ENCODE results near the gene BICD1. TPM values are rescaled to one million over a fixed set of nuclear protein-coding genes. Genes with fewer than 3 reads are reported as not detected.
"Not testable (repeated sequence)": the region's sequence is repeated elsewhere in the genome, so short reads cannot be mapped to it uniquely, and the experiment has no call there.

BICD1 gene
- polyA plus RNA-seq, 2 donors: 1.7 to 2.0 TPM

GRCh38 chr12:32217354-32218310 lies 111.0 kb downstream of the BICD1 start:
- Histone ChIP-seq H3K27me3 (ENCODE audit: control insufficient read depth in 1 of 2, insufficient read depth in 2 of 2, low read length in 2 of 2) (no peaks in the 10 kb centered on the region), H3K27ac (ENCODE audit: low read depth in 2 of 2, low read length in 1 of 2) (no peak overlapping the region), H3K4me1 (ENCODE audit: control insufficient read depth in 2 of 2, insufficient read depth in 2 of 2, low read length in 1 of 2) (no peaks in the 10 kb centered on the region), H3K4me3 (ENCODE audit: low read depth in 1 of 2, low read length in 2 of 2) (no peak overlapping the region), H3K36me3 (ENCODE audit: control insufficient read depth in 2 of 2, insufficient read depth in 2 of 2, low read length in 1 of 2) (peaks cover 0 to 5% of the 10 kb centered on the region in 2 donors), H3K9me3 (ENCODE audit: control insufficient read depth in 2 of 2, insufficient read depth in 1 of 2, low read depth in 1 of 2, low read length in 1 of 2) (no peaks in the 10 kb centered on the region)
- 76 to 84% methylated on average over 10 of the region's 10 CpGs for WGBS, 2 donors

- no peaks in the 10 kb centered on the region for H3K36me3 ChIP-seq (ENCODE audit: control insufficient read depth in 2 of 2, insufficient read depth in 2 of 2, low read length in 1 of 2)
- 94 to 98% methylated on average over 1 of the region's 1 CpG for WGBS, 2 donors
- H3K4me3 ChIP-seq (ENCODE audit: low read depth in 1 of 2, low read length in 2 of 2): no peak overlapping the region
- H3K27ac ChIP-seq (ENCODE audit: low read depth in 2 of 2, low read length in 1 of 2): no peak overlapping the region
- no peaks in the 10 kb centered on the region for H3K9me3 ChIP-seq (ENCODE audit: control insufficient read depth in 2 of 2, insufficient read depth in 1 of 2, low read depth in 1 of 2, low read length in 1 of 2)
- no peaks in the 10 kb centered on the region for H3K4me1 ChIP-seq (ENCODE audit: control insufficient read depth in 2 of 2, insufficient read depth in 2 of 2, low read length in 1 of 2)
- no peaks in the 10 kb centered on the region for H3K27me3 ChIP-seq (ENCODE audit: control insufficient read depth in 1 of 2, insufficient read depth in 2 of 2, low read length in 2 of 2)
These were observed 117.3 kb downstream of the BICD1 start for GRCh38 chr12:32223941-32224340.

- Histone ChIP-seq H3K9me3 (ENCODE audit: control insufficient read depth in 2 of 2, insufficient read depth in 1 of 2, low read depth in 1 of 2, low read length in 1 of 2) (no peaks in the 10 kb centered on the region), H3K4me3 (ENCODE audit: low read depth in 1 of 2, low read length in 2 of 2) (no peak overlapping the region), H3K27me3 (ENCODE audit: control insufficient read depth in 1 of 2, insufficient read depth in 2 of 2, low read length in 2 of 2) (no peaks in the 10 kb centered on the region), H3K4me1 (ENCODE audit: control insufficient read depth in 2 of 2, insufficient read depth in 2 of 2, low read length in 1 of 2) (no peaks in the 10 kb centered on the region), H3K36me3 (ENCODE audit: control insufficient read depth in 2 of 2, insufficient read depth in 2 of 2, low read length in 1 of 2) (no peaks in the 10 kb centered on the region), H3K27ac (ENCODE audit: low read depth in 2 of 2, low read length in 1 of 2) (no peak overlapping the region)
- WGBS, 2 donors: 87 to 96% methylated on average over 5 of the region's 5 CpGs
These were observed 120.1 kb downstream of the BICD1 start for GRCh38 chr12:32226768-32227167.

- no peaks in the 10 kb centered on the region for H3K27me3 ChIP-seq (ENCODE audit: control insufficient read depth in 1 of 2, insufficient read depth in 2 of 2, low read length in 2 of 2)
- H3K4me1 ChIP-seq (ENCODE audit: control insufficient read depth in 2 of 2, insufficient read depth in 2 of 2, low read length in 1 of 2): no peaks in the 10 kb centered on the region
- 76 to 80% methylated on average over 4 of the region's 4 CpGs for WGBS, 2 donors
- H3K27ac ChIP-seq (ENCODE audit: low read depth in 2 of 2, low read length in 1 of 2): no peak overlapping the region
- H3K4me3 ChIP-seq (ENCODE audit: low read depth in 1 of 2, low read length in 2 of 2): no peak overlapping the region
- no peaks in the 10 kb centered on the region for H3K9me3 ChIP-seq (ENCODE audit: control insufficient read depth in 2 of 2, insufficient read depth in 1 of 2, low read depth in 1 of 2, low read length in 1 of 2)
- no peaks in the 10 kb centered on the region for H3K36me3 ChIP-seq (ENCODE audit: control insufficient read depth in 2 of 2, insufficient read depth in 2 of 2, low read length in 1 of 2)
These were observed 123.4 kb downstream of the BICD1 start for GRCh38 chr12:32229971-32230612.

GRCh38 chr12:32230613-32230993 lies 124.0 kb downstream of the BICD1 start:
- Histone ChIP-seq H3K4me1 (ENCODE audit: control insufficient read depth in 2 of 2, insufficient read depth in 2 of 2, low read length in 1 of 2) (no peaks in the 10 kb centered on the region), H3K27me3 (ENCODE audit: control insufficient read depth in 1 of 2, insufficient read depth in 2 of 2, low read length in 2 of 2) (no peaks in the 10 kb centered on the region), H3K4me3 (ENCODE audit: low read depth in 1 of 2, low read length in 2 of 2) (no peak overlapping the region), H3K9me3 (ENCODE audit: control insufficient read depth in 2 of 2, insufficient read depth in 1 of 2, low read depth in 1 of 2, low read length in 1 of 2) (no peaks in the 10 kb centered on the region), H3K27ac (ENCODE audit: low read depth in 2 of 2, low read length in 1 of 2) (no peak overlapping the region), H3K36me3 (ENCODE audit: control insufficient read depth in 2 of 2, insufficient read depth in 2 of 2, low read length in 1 of 2) (no peaks in the 10 kb centered on the region)
- WGBS, 2 donors: 87 to 98% methylated on average over 3 of the region's 3 CpGs

GRCh38 chr12:32231361-32231760 lies 124.7 kb downstream of the BICD1 start:
- 97 to 98% methylated on average over 2 of the region's 2 CpGs for WGBS, 2 donors
- not testable (repeated sequence) for H3K4me3 ChIP-seq (ENCODE audit: low read depth in 1 of 2, low read length in 2 of 2); H3K36me3 ChIP-seq (ENCODE audit: control insufficient read depth in 2 of 2, insufficient read depth in 2 of 2, low read length in 1 of 2); H3K9me3 ChIP-seq (ENCODE audit: control insufficient read depth in 2 of 2, insufficient read depth in 1 of 2, low read depth in 1 of 2, low read length in 1 of 2); H3K27ac ChIP-seq (ENCODE audit: low read depth in 2 of 2, low read length in 1 of 2); H3K27me3 ChIP-seq (ENCODE audit: control insufficient read depth in 1 of 2, insufficient read depth in 2 of 2, low read length in 2 of 2); H3K4me1 ChIP-seq (ENCODE audit: control insufficient read depth in 2 of 2, insufficient read depth in 2 of 2, low read length in 1 of 2)

- H3K36me3 ChIP-seq (ENCODE audit: control insufficient read depth in 2 of 2, insufficient read depth in 2 of 2, low read length in 1 of 2): no peaks in the 10 kb centered on the region
- H3K27ac ChIP-seq (ENCODE audit: low read depth in 2 of 2, low read length in 1 of 2): no peak overlapping the region
- no peak overlapping the region for H3K4me3 ChIP-seq (ENCODE audit: low read depth in 1 of 2, low read length in 2 of 2)
- H3K27me3 ChIP-seq (ENCODE audit: control insufficient read depth in 1 of 2, insufficient read depth in 2 of 2, low read length in 2 of 2): no peaks in the 10 kb centered on the region
- no peaks in the 10 kb centered on the region for H3K4me1 ChIP-seq (ENCODE audit: control insufficient read depth in 2 of 2, insufficient read depth in 2 of 2, low read length in 1 of 2)
- WGBS, 2 donors: 77 to 84% methylated on average over 3 of the region's 3 CpGs
- H3K9me3 ChIP-seq (ENCODE audit: control insufficient read depth in 2 of 2, insufficient read depth in 1 of 2, low read depth in 1 of 2, low read length in 1 of 2): no peaks in the 10 kb centered on the region
These were observed 126.9 kb downstream of the BICD1 start for GRCh38 chr12:32233568-32233967.

- Histone ChIP-seq H3K4me1 (ENCODE audit: control insufficient read depth in 2 of 2, insufficient read depth in 2 of 2, low read length in 1 of 2) (no peaks in the 10 kb centered on the region), H3K36me3 (ENCODE audit: control insufficient read depth in 2 of 2, insufficient read depth in 2 of 2, low read length in 1 of 2) (no peaks in the 10 kb centered on the region), H3K27ac (ENCODE audit: low read depth in 2 of 2, low read length in 1 of 2) (no peak overlapping the region), H3K4me3 (ENCODE audit: low read depth in 1 of 2, low read length in 2 of 2) (no peak overlapping the region), H3K27me3 (ENCODE audit: control insufficient read depth in 1 of 2, insufficient read depth in 2 of 2, low read length in 2 of 2) (no peaks in the 10 kb centered on the region), H3K9me3 (ENCODE audit: control insufficient read depth in 2 of 2, insufficient read depth in 1 of 2, low read depth in 1 of 2, low read length in 1 of 2) (no peaks in the 10 kb centered on the region)
- WGBS, 2 donors: 91 to 93% methylated on average over 2 of the region's 2 CpGs
These were observed 128.6 kb downstream of the BICD1 start for GRCh38 chr12:32235251-32235650.

- no peak overlapping the region for H3K4me3 ChIP-seq (ENCODE audit: low read depth in 1 of 2, low read length in 2 of 2)
- H3K27ac ChIP-seq (ENCODE audit: low read depth in 2 of 2, low read length in 1 of 2): no peak overlapping the region
- H3K36me3 ChIP-seq (ENCODE audit: control insufficient read depth in 2 of 2, insufficient read depth in 2 of 2, low read length in 1 of 2): no peaks in the 10 kb centered on the region
- 87 to 89% methylated on average over 5 of the region's 5 CpGs for WGBS, 2 donors
- H3K27me3 ChIP-seq (ENCODE audit: control insufficient read depth in 1 of 2, insufficient read depth in 2 of 2, low read length in 2 of 2): no peaks in the 10 kb centered on the region
- H3K4me1 ChIP-seq (ENCODE audit: control insufficient read depth in 2 of 2, insufficient read depth in 2 of 2, low read length in 1 of 2): no peaks in the 10 kb centered on the region
- H3K9me3 ChIP-seq (ENCODE audit: control insufficient read depth in 2 of 2, insufficient read depth in 1 of 2, low read depth in 1 of 2, low read length in 1 of 2): no peaks in the 10 kb centered on the region
These were observed 133.5 kb downstream of the BICD1 start for GRCh38 chr12:32240162-32240561.
